K562 (cell line): Measurements from ENCODE around the gene COQ7. TPM values are rescaled to one million over a fixed set of nuclear protein-coding genes. Genes with fewer than 3 reads are reported as not detected.

Experiments used
- ATAC-seq: fragments of 200-7000 bp; cut with Tn5 transposase; 3 replicates; pipeline ENCODE4 v1.9.1; 2020; ENCODE audit warnings: moderate library complexity
- BruUV-seq: library from RNA; stranded (reverse); fragments of 400-500 nt; replicated peaks from 2 replicates; lab custom pipeline; 2021; lab: Mats Ljungman, UMichigan
- CTCF ChIA-PET: fragments of 300-600 bp; formaldehyde crosslinking; extraction: SDS; loops from one replicate; lab custom pipeline; 2021; ENCODE audit warnings: low intra/inter-chr PET ratio; lab: Yijun Ruan, JAX
- POLR2A ChIA-PET: fragments of 300-600, 350-650 bp; sonication (Branson Sonifier 250); formaldehyde crosslinking; extraction: SDS; loops from one replicate; lab custom pipeline; 2021; ENCODE audit warnings: antibody characterized with exemption, inconsistent platforms; lab: Yijun Ruan, JAX
- DNase-seq, 4 experiments: peaks; one replicate each; pipeline versions ENCODE4 v3.0.0 to v3.0.0-alpha.2; 2011 to 2018; ENCODE audit warnings: low spot score in 3 of 4, mixed read lengths in 3 of 4; ENCODE audit errors: extremely low read depth in 1 of 4
- FAIRE-seq: peaks from 2 replicates; lab custom pipeline; 2011; peaks lifted over from hg19 to GRCh38; lab: Jason Lieb, UNC
- H2AFZ ChIP-seq: 2 replicates; pipeline ENCODE4 v1.6.0; 2011; ENCODE audit warnings: low read depth, low read length, control low read depth, inconsistent platforms
- H3K27ac ChIP-seq: fragments of 200-600 bp; 3 replicates; pipeline ENCODE4 v1.8.0; 2011; ENCODE audit warnings: low read depth, mild to moderate bottlenecking, control low read depth, inconsistent platforms, low read length, moderate library complexity, mixed read lengths; ENCODE audit errors: extremely low read depth
- H3K27me3 ChIP-seq, 2 experiments: fragments of 300-600 bp in 1 of 2; 2 replicates in 1 of 2; 3 replicates in 1 of 2; pipeline versions ENCODE4 v1.6.0 to v1.8.0; 2011; ENCODE audit warnings: inconsistent platforms in 2 of 2, low read length in 2 of 2, mild to moderate bottlenecking in 1 of 2, mixed read lengths in 1 of 2, moderate library complexity in 1 of 2; ENCODE audit not compliant: control insufficient read depth in 2 of 2, insufficient read depth in 2 of 2
- H3K36me3 ChIP-seq: fragments of 300-600 bp; 3 replicates; pipeline ENCODE4 v1.8.0; 2011; ENCODE audit warnings: mild to moderate bottlenecking, low read length, inconsistent platforms; ENCODE audit not compliant: control insufficient read depth, insufficient read depth
- H3K4me1 ChIP-seq, 2 experiments: fragments of 200-600 bp in 1 of 2; replicated peaks in 1 of 2; 2 replicates in 1 of 2; 3 replicates in 1 of 2; pipeline versions ENCODE4 v1.5.1 to v1.8.0; 2011; ENCODE audit warnings: inconsistent platforms in 2 of 2, low read length in 2 of 2, mild to moderate bottlenecking in 1 of 2, mixed read lengths in 1 of 2, moderate library complexity in 1 of 2; ENCODE audit not compliant: control insufficient read depth in 2 of 2, insufficient read depth in 2 of 2
- H3K4me2 ChIP-seq: 2 replicates; pipeline ENCODE4 v1.6.1; 2011; ENCODE audit warnings: low read length, control low read depth, inconsistent platforms, mixed read lengths; ENCODE audit not compliant: insufficient read depth
- H3K4me3 ChIP-seq: fragments of 200-600 bp; sonication (generic), shearing (Covaris generic); 2 replicates; pipeline ENCODE4 v1.5.1; 2016; ENCODE audit warnings: control low read depth, inconsistent platforms
- H3K79me2 ChIP-seq: fragments of 200-600 bp; 3 replicates; pipeline ENCODE4 v1.8.0; 2011; ENCODE audit warnings: low read length, inconsistent platforms; ENCODE audit not compliant: control insufficient read depth, insufficient read depth
- H3K9ac ChIP-seq, 2 experiments: 2 replicates each; pipeline versions ENCODE4 v1.6.0 to v1.6.1; 2011; ENCODE audit warnings: low read depth in 2 of 2, low read length in 2 of 2, control low read depth in 1 of 2, inconsistent platforms in 1 of 2, mild to moderate bottlenecking in 1 of 2, mixed read lengths in 1 of 2; ENCODE audit not compliant: insufficient read depth in 1 of 2
- H3K9me1 ChIP-seq: one replicate; pipeline ENCODE4 v1.6.0; 2011; ENCODE audit warnings: inconsistent platforms, mild to moderate bottlenecking, low read length, moderate library complexity; ENCODE audit not compliant: control insufficient read depth, insufficient read depth
- H3K9me3 ChIP-seq: replicated peaks from 2 replicates; pipeline ENCODE4 v1.5.1; 2011; ENCODE audit warnings: low read depth, low read length, inconsistent platforms; ENCODE audit not compliant: control insufficient read depth, insufficient read depth
- H4K20me1 ChIP-seq: replicated peaks from 2 replicates; pipeline ENCODE4 v1.6.1; 2011; ENCODE audit warnings: low read length, inconsistent platforms, mixed read lengths; ENCODE audit not compliant: control insufficient read depth, insufficient read depth
- BRF1 ChIP-seq: IDR thresholded peaks from 3 replicates; pipeline ENCODE4 v1.6.1; 2011; ENCODE audit warnings: borderline replicate concordance, mild to moderate bottlenecking; ENCODE audit not compliant: insufficient read length; ENCODE audit errors: extremely low read depth
- KHSRP ChIP-seq: fragments of 450-650 bp; IDR thresholded peaks from 2 replicates; pipeline ENCODE4 v1.6.1; 2017
- POU5F1 ChIP-seq: fragments of 150-350 bp; IDR thresholded peaks from 2 replicates; pipeline ENCODE4 v1.6.1; 2014; ENCODE audit warnings: borderline replicate concordance, low read length, low read depth, mild to moderate bottlenecking; ENCODE audit not compliant: partially characterized antibody
- SIRT6 ChIP-seq: IDR thresholded peaks from one replicate; pipeline ENCODE4 v1.6.1; 2012; ENCODE audit warnings: low read depth, mild to moderate bottlenecking, control low read depth, inconsistent platforms, low read length, moderate library complexity
- SUPT5H ChIP-seq: fragments of 450-650 bp; IDR thresholded peaks from 2 replicates; pipeline ENCODE4 v1.6.1; 2016
- TFAM ChIP-seq: fragments of 250-450 bp; sonication (Bioruptor Pico); conservative IDR thresholded peaks from 2 replicates; pipeline ENCODE4 v1.5.0; 2021; ENCODE audit warnings: mild to moderate bottlenecking, moderate library complexity
- ZFP1 ChIP-seq: fragments of 450-650 bp; formaldehyde crosslinking; IDR thresholded peaks from 2 replicates; pipeline ENCODE4 v1.4.0; 2020; ENCODE audit warnings: mild to moderate bottlenecking, mixed read lengths
- ZNF124 ChIP-seq: sonication (generic); formaldehyde crosslinking; IDR thresholded peaks from 2 replicates; pipeline ENCODE4 v1.8.1; 2022; ENCODE audit warnings: missing genetic modification reagents
- ZNF717 ChIP-seq: fragments of 250-450 bp; sonication (Bioruptor Pico); IDR thresholded peaks from 2 replicates; pipeline ENCODE4 v1.5.0; 2021
- WGBS: fragments of 100-300 bp; shearing (Covaris generic); methylation state at CpG from one replicate; pipeline ENCODE4 v1.1.6; 2016; ENCODE audit warnings: low coverage, mixed read lengths; ENCODE audit not compliant: insufficient coverage; ENCODE audit errors: missing lambda C conversion rate; 5-methylcytosine and 5-hydroxymethylcytosine counted together
- in situ Hi-C: fragments of 300-500 bp; cut with MboI; formaldehyde crosslinking; loops from 4 replicates; pipeline ENCODE4 v1.15.0; 2018; ENCODE audit warnings: inconsistent platforms, mixed read lengths
- intact Hi-C: fragments of 100-400 bp; cut with micrococcal nuclease; formaldehyde crosslinking; loops from 2 replicates; pipeline ENCODE4 v1.14.2; 2022
- polyA plus RNA-seq, 8 experiments: library from polyadenylated mRNA; depleted of rRNA in 4 of 8; stranded (reverse) in 5 of 8; unstranded in 3 of 8; fragments of >200 nt; fragmentation: Nextera tagmentation in 2 of 8; fragmentation: Illumina TruSeq in 1 of 8; extraction: Ambion mirVana in 2 of 8; extraction: Trizol in 1 of 8; gene quantifications; 2 replicates each; pipeline versions ENCODE4 v1.2.1 to v1.2.3, GENCODE V29; 2011 to 2014; ENCODE audit warnings: inconsistent platforms in 1 of 8, missing spikeins in 1 of 8
- total RNA-seq, 7 experiments: library from RNA; depleted of rRNA in 6 of 7; stranded (reverse); fragments of >200 nt in 6 of 7; fragmentation: Illumina TruSeq in 2 of 7; extraction: Trizol in 2 of 7; gene quantifications; 2 replicates each; pipeline versions ENCODE4 v1.2.1 to v1.2.3, GENCODE V29; 2011 to 2021; ENCODE audit warnings: low replicate concordance in 1 of 7
- TF ChIP-seq, protein P1 (sequence below): sonication (generic); formaldehyde crosslinking; IDR thresholded peaks from 2 replicates; pipeline ENCODE4 v1.8.1; 2022; ENCODE audit warnings: missing genetic modification reagents
- TF ChIP-seq, protein P2 (sequence below): sonication (generic); formaldehyde crosslinking; IDR thresholded peaks from 2 replicates; pipeline ENCODE4 v1.4.0; 2020; ENCODE audit warnings: mild to moderate bottlenecking, missing genetic modification reagents
- TF ChIP-seq, protein P3 (sequence below), 2 experiments: fragments of 450-650 bp in 1 of 2; sonication (generic) in 1 of 2; formaldehyde crosslinking in 1 of 2; IDR thresholded peaks in 1 of 2; conservative IDR thresholded peaks in 1 of 2; 2 replicates each; pipeline versions ENCODE4 v1.6.1 to v1.8.1; 2016 to 2023; ENCODE audit warnings: mild to moderate bottlenecking in 2 of 2, moderate library complexity in 2 of 2, inconsistent platforms in 1 of 2, missing genetic modification reagents in 1 of 2
- TF ChIP-seq, protein P4 (sequence below): fragments of 450-650 bp; IDR thresholded peaks from 2 replicates; pipeline ENCODE4 v1.7.1; 2018; ENCODE audit warnings: mild to moderate bottlenecking, low read depth; ENCODE audit not compliant: partially characterized antibody

The COQ7 gene
- total and polyA plus RNA-seq, 9 of the 15 experiments (the other 6 are each of a cell fraction or from before 2014, with no cell fraction given), result 2.3 to 26.1 (median 15.2) TPM

DNA sequence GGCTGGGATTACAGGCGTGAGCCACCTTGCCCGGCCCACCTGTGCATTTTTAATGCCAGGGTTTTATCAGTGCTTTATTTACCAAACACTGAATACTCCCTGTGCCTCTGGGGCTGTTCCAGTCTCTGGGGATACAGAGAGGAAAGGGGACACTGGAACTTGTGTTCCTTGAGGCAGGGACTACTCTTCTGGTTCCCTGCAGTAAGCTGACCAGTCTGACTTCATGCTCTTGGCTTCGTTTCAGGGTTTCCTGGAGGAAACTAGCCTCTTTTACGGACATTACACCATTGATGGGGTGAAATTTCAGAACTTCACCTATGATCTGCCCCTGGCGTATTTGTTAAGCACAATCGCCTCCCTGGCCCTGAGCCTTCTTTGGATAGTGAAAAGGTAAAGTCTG lies 37.4 kb upstream of the COQ7 start:
- no peaks in the 10 kb centered on the region for H4K20me1 ChIP-seq
- H2AFZ ChIP-seq, result no peak overlapping the region
- H3K4me1 ChIP-seq, result no peaks in the 10 kb centered on the region
- H3K36me3 ChIP-seq, result no peaks in the 10 kb centered on the region
- BruUV-seq, result no TSS peak
- in situ Hi-C loops, result no loop called here
- no peak overlapping the region for H3K9ac ChIP-seq
- H3K4me2 ChIP-seq, result no peak overlapping the region
- CTCF ChIA-PET, result no interaction called here
- H3K9me1 ChIP-seq, result no peaks in the 10 kb centered on the region
- ATAC-seq, result no peak
- H3K27me3 ChIP-seq, result no peaks in the 10 kb centered on the region; a peak in 1 of 5 replicates
- H3K79me2 ChIP-seq, result no peaks in the 10 kb centered on the region
- POLR2A ChIA-PET, result interaction anchor here (0.7 kb wide), 1 partner anchor 14 kb away, joined by 3 read pairs; no protein-coding TSS in a partner anchor
- no peak for FAIRE-seq
- DNase-seq, result no peak
- WGBS, result 48% methylated on average over 6 of the region's 6 CpGs
- intact Hi-C loops, result no loop called here
- H3K9me3 ChIP-seq, result no peaks in the 10 kb centered on the region
- no peak overlapping the region for H3K4me3 ChIP-seq
- no peak overlapping the region for H3K27ac ChIP-seq
- TF ChIP-seq SIRT6 (no peak), ZNF124 (CRISPR knock-in tag) (no peak), SUPT5H (no peak), BRF1 (no peak), POU5F1 (no peak), ZNF717 (CRISPR knock-in tag) (no peak), TFAM (CRISPR knock-in tag) (no peak), ZFP1 (CRISPR knock-in tag) (no peak), KHSRP (no peak)
- TF ChIP-seq, protein P1, sequence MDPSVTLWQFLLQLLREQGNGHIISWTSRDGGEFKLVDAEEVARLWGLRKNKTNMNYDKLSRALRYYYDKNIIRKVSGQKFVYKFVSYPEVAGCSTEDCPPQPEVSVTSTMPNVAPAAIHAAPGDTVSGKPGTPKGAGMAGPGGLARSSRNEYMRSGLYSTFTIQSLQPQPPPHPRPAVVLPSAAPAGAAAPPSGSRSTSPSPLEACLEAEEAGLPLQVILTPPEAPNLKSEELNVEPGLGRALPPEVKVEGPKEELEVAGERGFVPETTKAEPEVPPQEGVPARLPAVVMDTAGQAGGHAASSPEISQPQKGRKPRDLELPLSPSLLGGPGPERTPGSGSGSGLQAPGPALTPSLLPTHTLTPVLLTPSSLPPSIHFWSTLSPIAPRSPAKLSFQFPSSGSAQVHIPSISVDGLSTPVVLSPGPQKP (CRISPR knock-in tag), result no peak
- TF ChIP-seq, protein P2, sequence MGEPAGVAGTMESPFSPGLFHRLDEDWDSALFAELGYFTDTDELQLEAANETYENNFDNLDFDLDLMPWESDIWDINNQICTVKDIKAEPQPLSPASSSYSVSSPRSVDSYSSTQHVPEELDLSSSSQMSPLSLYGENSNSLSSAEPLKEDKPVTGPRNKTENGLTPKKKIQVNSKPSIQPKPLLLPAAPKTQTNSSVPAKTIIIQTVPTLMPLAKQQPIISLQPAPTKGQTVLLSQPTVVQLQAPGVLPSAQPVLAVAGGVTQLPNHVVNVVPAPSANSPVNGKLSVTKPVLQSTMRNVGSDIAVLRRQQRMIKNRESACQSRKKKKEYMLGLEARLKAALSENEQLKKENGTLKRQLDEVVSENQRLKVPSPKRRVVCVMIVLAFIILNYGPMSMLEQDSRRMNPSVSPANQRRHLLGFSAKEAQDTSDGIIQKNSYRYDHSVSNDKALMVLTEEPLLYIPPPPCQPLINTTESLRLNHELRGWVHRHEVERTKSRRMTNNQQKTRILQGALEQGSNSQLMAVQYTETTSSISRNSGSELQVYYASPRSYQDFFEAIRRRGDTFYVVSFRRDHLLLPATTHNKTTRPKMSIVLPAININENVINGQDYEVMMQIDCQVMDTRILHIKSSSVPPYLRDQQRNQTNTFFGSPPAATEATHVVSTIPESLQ (CRISPR knock-in tag), result no peak
- TF ChIP-seq, protein P3, sequence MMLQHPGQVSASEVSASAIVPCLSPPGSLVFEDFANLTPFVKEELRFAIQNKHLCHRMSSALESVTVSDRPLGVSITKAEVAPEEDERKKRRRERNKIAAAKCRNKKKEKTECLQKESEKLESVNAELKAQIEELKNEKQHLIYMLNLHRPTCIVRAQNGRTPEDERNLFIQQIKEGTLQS (IDR thresholded peaks at IDR 0.05), result no peak
- TF ChIP-seq, protein P3 (CRISPR knock-in tag; conservative IDR thresholded peaks at IDR 0.05), result no peak
- TF ChIP-seq, protein P4, sequence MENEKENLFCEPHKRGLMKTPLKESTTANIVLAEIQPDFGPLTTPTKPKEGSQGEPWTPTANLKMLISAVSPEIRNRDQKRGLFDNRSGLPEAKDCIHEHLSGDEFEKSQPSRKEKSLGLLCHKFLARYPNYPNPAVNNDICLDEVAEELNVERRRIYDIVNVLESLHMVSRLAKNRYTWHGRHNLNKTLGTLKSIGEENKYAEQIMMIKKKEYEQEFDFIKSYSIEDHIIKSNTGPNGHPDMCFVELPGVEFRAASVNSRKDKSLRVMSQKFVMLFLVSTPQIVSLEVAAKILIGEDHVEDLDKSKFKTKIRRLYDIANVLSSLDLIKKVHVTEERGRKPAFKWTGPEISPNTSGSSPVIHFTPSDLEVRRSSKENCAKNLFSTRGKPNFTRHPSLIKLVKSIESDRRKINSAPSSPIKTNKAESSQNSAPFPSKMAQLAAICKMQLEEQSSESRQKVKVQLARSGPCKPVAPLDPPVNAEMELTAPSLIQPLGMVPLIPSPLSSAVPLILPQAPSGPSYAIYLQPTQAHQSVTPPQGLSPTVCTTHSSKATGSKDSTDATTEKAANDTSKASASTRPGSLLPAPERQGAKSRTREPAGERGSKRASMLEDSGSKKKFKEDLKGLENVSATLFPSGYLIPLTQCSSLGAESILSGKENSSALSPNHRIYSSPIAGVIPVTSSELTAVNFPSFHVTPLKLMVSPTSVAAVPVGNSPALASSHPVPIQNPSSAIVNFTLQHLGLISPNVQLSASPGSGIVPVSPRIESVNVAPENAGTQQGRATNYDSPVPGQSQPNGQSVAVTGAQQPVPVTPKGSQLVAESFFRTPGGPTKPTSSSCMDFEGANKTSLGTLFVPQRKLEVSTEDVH, result no peak
